ENCODE measurements around the gene PRUNE2. TPM values are rescaled to one million over a fixed set of nuclear protein-coding genes. Genes with fewer than 3 reads are reported as not detected.
"Not testable (repeated sequence)": the region's sequence is repeated elsewhere in the genome, so short reads cannot be mapped to it uniquely, and the experiment has no call there.

Gene PRUNE2
- total RNA-seq, 3 donors from 2014 or later = 4.6 to 14.7 (median 12.0) TPM

DNA sequence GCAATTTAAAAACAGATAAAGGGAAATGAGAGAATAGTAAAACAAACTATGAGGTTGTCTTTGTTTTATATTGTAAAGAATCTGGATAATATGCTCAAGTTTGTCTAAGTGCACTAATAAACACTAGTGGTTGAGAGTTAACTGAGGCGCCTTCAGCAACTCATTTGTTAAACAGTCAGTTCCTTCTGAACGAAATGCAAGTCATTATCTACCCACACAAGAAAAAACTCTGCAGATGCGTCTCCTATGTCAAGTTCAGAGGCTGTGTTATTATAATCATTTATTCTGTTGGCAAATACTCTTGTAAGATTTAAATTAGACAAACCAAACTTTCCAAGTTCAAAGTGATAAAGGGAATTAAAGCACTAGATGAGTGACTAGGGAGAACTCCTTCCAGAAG, 162.0 kb downstream of the PRUNE2 start:
- Histone ChIP-seq H3K27me3 (no peaks in the 10 kb centered on the region), H3K36me3 (no peaks in the 10 kb centered on the region), H3K9me3 (peaks cover 0 to 4% of the 10 kb centered on the region in 2 donors), H3K27ac (no peak overlapping the region), H3K4me1 (no peaks in the 10 kb centered on the region), H3K4me3 (no peak overlapping the region)
- no peak for DNase-seq (ENCODE audit: low spot score in 2 of 2)
- TF ChIP-seq POLR2AphosphoS5 (IDR thresholded peaks at IDR 0.05) (no peak), POLR2A (IDR thresholded peaks at IDR 0.05) (no peak)
- TF ChIP-seq, protein P1, sequence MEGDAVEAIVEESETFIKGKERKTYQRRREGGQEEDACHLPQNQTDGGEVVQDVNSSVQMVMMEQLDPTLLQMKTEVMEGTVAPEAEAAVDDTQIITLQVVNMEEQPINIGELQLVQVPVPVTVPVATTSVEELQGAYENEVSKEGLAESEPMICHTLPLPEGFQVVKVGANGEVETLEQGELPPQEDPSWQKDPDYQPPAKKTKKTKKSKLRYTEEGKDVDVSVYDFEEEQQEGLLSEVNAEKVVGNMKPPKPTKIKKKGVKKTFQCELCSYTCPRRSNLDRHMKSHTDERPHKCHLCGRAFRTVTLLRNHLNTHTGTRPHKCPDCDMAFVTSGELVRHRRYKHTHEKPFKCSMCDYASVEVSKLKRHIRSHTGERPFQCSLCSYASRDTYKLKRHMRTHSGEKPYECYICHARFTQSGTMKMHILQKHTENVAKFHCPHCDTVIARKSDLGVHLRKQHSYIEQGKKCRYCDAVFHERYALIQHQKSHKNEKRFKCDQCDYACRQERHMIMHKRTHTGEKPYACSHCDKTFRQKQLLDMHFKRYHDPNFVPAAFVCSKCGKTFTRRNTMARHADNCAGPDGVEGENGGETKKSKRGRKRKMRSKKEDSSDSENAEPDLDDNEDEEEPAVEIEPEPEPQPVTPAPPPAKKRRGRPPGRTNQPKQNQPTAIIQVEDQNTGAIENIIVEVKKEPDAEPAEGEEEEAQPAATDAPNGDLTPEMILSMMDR (IDR thresholded peaks at IDR 0.05) = no peak
- intact Hi-C loops (cut with DNase I; ENCODE audit: low total_unique reads) = no loop called here

DNA sequence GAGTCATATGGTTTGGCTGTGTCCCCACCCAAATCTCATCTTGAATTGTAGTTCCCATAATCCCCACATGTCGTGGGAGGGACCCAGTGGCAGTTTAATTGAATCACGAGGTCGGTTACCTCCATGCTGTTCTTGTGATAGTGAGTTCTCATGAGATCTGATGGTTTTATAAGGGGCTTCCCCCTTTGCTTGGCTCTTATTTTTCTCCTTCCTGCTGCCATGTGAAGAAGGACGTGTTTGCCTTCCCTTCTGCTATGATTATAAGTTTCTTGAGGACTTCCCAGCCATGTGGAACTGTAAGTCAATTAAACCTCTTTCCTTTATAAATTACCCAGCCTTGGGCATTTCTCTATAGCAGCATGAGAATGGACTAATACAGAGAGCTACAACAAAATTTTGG, 163.0 kb downstream of the PRUNE2 start:
- H3K27ac ChIP-seq; H3K36me3 ChIP-seq; intact Hi-C loops (cut with DNase I; ENCODE audit: low total_unique reads); H3K4me1 ChIP-seq; H3K9me3 ChIP-seq; H3K27me3 ChIP-seq; H3K4me3 ChIP-seq; DNase-seq (ENCODE audit: low spot score in 2 of 2): not testable (repeated sequence)

DNA sequence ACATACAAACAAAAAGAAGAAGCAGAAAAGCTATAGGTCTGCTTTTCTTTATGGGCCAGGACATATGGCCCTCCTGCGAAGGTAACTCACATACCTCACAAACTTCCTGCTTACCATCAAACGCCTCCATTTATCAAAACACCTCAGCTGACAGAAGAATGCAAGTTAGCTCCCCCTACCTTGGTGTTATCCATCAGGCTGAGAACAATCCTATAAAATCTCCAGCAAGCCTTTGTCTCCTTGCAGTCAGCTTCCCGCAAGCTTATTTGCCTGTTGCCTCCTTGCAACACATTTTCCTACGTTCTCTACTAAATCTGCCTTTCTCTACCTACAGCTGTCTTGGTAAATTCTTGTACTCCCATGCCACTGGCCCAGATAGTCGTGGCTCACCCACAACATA, 164.4 kb downstream of the PRUNE2 start:
- no peak for DNase-seq (ENCODE audit: low spot score in 2 of 2)
- intact Hi-C loops (cut with DNase I; ENCODE audit: low total_unique reads) = no loop called here

DNA sequence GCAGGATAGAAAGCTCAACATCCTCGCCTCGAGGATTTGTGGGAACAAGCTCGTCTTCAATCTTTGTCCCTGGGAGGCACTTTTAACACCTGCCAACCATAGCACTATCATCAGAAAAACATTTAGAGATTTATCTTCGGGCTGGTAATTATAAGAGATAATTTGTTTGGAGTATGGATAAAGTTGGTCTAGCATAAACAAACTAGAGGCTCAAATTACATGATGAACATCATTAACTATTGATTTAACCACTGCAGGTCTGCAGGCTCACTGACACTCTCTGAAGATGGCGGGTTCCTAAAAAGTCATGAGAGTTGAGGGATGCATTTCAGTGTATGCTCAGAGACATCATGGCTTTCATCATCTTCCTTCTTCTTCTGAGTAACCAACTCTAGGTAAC, 167.5 kb downstream of the PRUNE2 start:
- Histone ChIP-seq H3K27ac (no peak overlapping the region), H3K27me3 (no peaks in the 10 kb centered on the region), H3K9me3 (no peaks in the 10 kb centered on the region), H3K4me1 (no peaks in the 10 kb centered on the region), H3K36me3 (no peaks in the 10 kb centered on the region), H3K4me3 (no peak overlapping the region)
- intact Hi-C loops (cut with DNase I; ENCODE audit: low total_unique reads) = no loop called here
- TF ChIP-seq, protein P1 (IDR thresholded peaks at IDR 0.05) = no peak
- TF ChIP-seq POLR2A (IDR thresholded peaks at IDR 0.05) (no peak), POLR2AphosphoS5 (IDR thresholded peaks at IDR 0.05) (no peak)
- no peak for DNase-seq (ENCODE audit: low spot score in 2 of 2)

More for the DNA sequence above, 164.4 kb downstream of the PRUNE2 start:
- H3K27me3 ChIP-seq = no peaks in the 10 kb centered on the region
- no peak for TF ChIP-seq POLR2AphosphoS5 (IDR thresholded peaks at IDR 0.05)
- TF ChIP-seq, protein P1 (IDR thresholded peaks at IDR 0.05) = no peak
- TF ChIP-seq POLR2A (IDR thresholded peaks at IDR 0.05) = no peak
- no peaks in the 10 kb centered on the region for H3K4me1 ChIP-seq
- no peaks in the 10 kb centered on the region for H3K36me3 ChIP-seq
- H3K4me3 ChIP-seq = no peak overlapping the region
- no peak overlapping the region for H3K27ac ChIP-seq
- peaks cover 0 to 4% of the 10 kb centered on the region in 2 donors for H3K9me3 ChIP-seq

DNA sequence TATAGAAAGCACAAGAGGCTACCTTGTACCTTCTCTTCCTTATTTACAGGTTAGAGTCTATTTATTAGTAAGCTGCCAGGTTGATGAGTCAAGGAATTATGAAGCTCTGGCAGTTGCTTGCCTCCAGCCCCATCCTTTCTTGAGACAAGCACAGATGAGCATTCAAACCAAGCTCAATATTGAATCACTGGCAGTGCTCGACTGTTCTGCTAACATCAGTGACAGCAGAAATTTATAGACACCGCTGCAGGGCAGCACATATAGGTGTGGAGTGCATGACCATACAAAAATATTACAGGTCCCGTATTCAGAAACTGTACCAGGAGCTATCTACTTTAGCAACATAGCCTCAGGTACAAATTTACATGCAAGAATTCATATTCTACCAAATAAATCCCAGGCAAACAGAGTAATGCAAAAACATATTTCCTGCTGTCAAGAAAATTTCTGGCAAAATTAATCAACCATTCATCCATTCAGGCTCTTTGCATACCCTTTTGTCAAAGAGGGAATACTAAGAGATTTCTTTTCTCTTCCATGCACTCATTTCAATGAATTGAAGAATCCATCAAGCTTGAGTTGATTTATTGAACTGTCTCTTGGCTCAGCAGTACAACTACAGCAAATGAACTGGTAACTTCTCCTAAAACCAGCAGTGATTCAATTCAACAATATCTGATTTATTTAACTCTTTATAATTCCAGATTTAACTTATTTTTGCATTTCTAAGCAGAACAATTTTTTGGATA, 168.6 kb downstream of the PRUNE2 start:
- Histone ChIP-seq H3K27ac (no peak overlapping the region), H3K9me3 (no peaks in the 10 kb centered on the region), H3K36me3 (no peaks in the 10 kb centered on the region), H3K4me1 (no peaks in the 10 kb centered on the region), H3K4me3 (no peak overlapping the region), H3K27me3 (no peaks in the 10 kb centered on the region)
- DNase-seq (ENCODE audit: low spot score in 2 of 2) = no peak
- intact Hi-C loops (cut with DNase I; ENCODE audit: low total_unique reads) = no loop called here
- no peak for TF ChIP-seq POLR2AphosphoS5 (IDR thresholded peaks at IDR 0.05)
- TF ChIP-seq, protein P1 (IDR thresholded peaks at IDR 0.05) = no peak
- no peak for TF ChIP-seq POLR2A (IDR thresholded peaks at IDR 0.05)

All from breast epithelium (tissue), 4 donors.